Stimulated activated naive CD4-positive, alpha-beta T cell (primary cell): ENCODE measurements around the gene CDH13.

ENCODE experiments used
- DNase-seq, 6 experiments: peaks; one replicate each; lab custom pipeline; 2025; lab: John Stamatoyannopoulos, UW

Gene CDH13

GRCh38 chr16:83579436-83579835, 952.7 kb downstream of the CDH13 start:
- no peak for DNase-seq

- no peak for DNase-seq
Measured at GRCh38 chr16:83581082-83581481, 954.3 kb downstream of the CDH13 start.

GRCh38 chr16:83581994-83582747, 955.4 kb downstream of the CDH13 start:
- DNase-seq, result no peak

- DNase-seq, result no peak
Measured at GRCh38 chr16:83586036-83586435, 959.3 kb downstream of the CDH13 start.

- DNase-seq, result no peak
Measured at GRCh38 chr16:83586461-83587200, 959.9 kb downstream of the CDH13 start.

GRCh38 chr16:83587201-83587600, 960.4 kb downstream of the CDH13 start:
- no peak for DNase-seq

- DNase-seq, result no peak
Measured at GRCh38 chr16:83588070-83588469, 961.3 kb downstream of the CDH13 start.

GRCh38 chr16:83589576-83589975, 962.8 kb downstream of the CDH13 start:
- no peak for DNase-seq

GRCh38 chr16:83592778-83593177, 966.0 kb downstream of the CDH13 start:
- DNase-seq, result no peak

- DNase-seq, result no peak
Measured at GRCh38 chr16:83599789-83600462, 973.2 kb downstream of the CDH13 start.

- DNase-seq, result no peak
Measured at GRCh38 chr16:83602761-83603722, 976.3 kb downstream of the CDH13 start.

GRCh38 chr16:83603723-83604570, 977.2 kb downstream of the CDH13 start:
- no peak for DNase-seq

- no peak for DNase-seq
Measured at GRCh38 chr16:83606486-83607030, 979.8 kb downstream of the CDH13 start.

- no peak for DNase-seq
Measured at GRCh38 chr16:83609178-83609577, 982.4 kb downstream of the CDH13 start.

GRCh38 chr16:83615141-83615952, 988.6 kb downstream of the CDH13 start:
- DNase-seq, result no peak

GRCh38 chr16:83615953-83616350, 989.2 kb downstream of the CDH13 start:
- DNase-seq, result no peak

- DNase-seq, result no peak
Measured at GRCh38 chr16:83619381-83620150, 992.8 kb downstream of the CDH13 start.

GRCh38 chr16:83622010-83622409, 995.2 kb downstream of the CDH13 start:
- no peak for DNase-seq
